B cell (primary cell): Measurements from ENCODE around the gene PCYOX1L. TPM values are rescaled to one million over a fixed set of nuclear protein-coding genes. Genes with fewer than 3 reads are reported as not detected.

Source experiments
- ATAC-seq: fragments of 200-7000 bp; cut with Tn5 transposase; one replicate; pipeline ENCODE4 v1.10.0; 2021; ENCODE audit warnings: low read depth, mild to moderate bottlenecking, moderate number of reproducible peaks, moderate library complexity
- CTCF ChIA-PET: fragments of 350-600 bp; sonication (Branson Sonifier 250); formaldehyde crosslinking; loops from one replicate; lab custom pipeline; 2021; ENCODE audit warnings: antibody characterized with exemption, inconsistent platforms; lab: Charles Lee
- POLR2A ChIA-PET: fragments of 350-600 bp; sonication (Branson Sonifier 250); formaldehyde crosslinking; loops from one replicate; lab custom pipeline; 2021; ENCODE audit warnings: antibody characterized with exemption; lab: Charles Lee
- DNase-seq: peaks from one replicate; pipeline ENCODE4 v3.0.0; 2013
- H2AFZ ChIP-seq: 2 replicates; pipeline ENCODE4 v1.6.1; 2012; ENCODE audit warnings: mild to moderate bottlenecking, low read depth, low read length; ENCODE audit not compliant: insufficient read depth, poor library complexity, severe bottlenecking
- H3K27ac ChIP-seq, 2 donors: 1 replicate in 1 of 2; 2 replicates in 1 of 2; pipeline ENCODE4 v1.5.1; 2012 to 2013; ENCODE audit warnings: low read length in 2 of 2, mild to moderate bottlenecking in 2 of 2, moderate library complexity in 1 of 2
- H3K27me3 ChIP-seq, 4 experiments: fragments of 200-600 bp in 1 of 4; sonication (generic) in 1 of 4; replicated peaks in 1 of 4; 1 replicate in 2 of 4; 2 replicates in 2 of 4; pipeline versions ENCODE4 v1.6.1 to v1.7.0; 2013 to 2016; ENCODE audit warnings: low read length in 3 of 4, mild to moderate bottlenecking in 2 of 4, mixed read lengths in 1 of 4, moderate library complexity in 1 of 4; ENCODE audit not compliant: insufficient read depth in 4 of 4, control insufficient read depth in 3 of 4; ENCODE audit errors: control extremely low read depth in 1 of 4
- H3K36me3 ChIP-seq, 2 experiments: replicated peaks in 1 of 2; 1 replicate in 1 of 2; 2 replicates in 1 of 2; pipeline versions ENCODE4 v1.6.1 to v1.7.1; 2013; ENCODE audit warnings: low read length in 1 of 2; ENCODE audit not compliant: insufficient read depth in 2 of 2, control insufficient read depth in 1 of 2; ENCODE audit errors: control extremely low read depth in 1 of 2, extremely low read depth in 1 of 2
- H3K4me1 ChIP-seq, 2 donors: fragments of 200-600 bp in 1 of 2; sonication (generic) in 1 of 2; 1 replicate in 1 of 2; 2 replicates in 1 of 2; pipeline versions ENCODE4 v1.5.1 to v1.6.1; 2013 to 2017; ENCODE audit warnings: low read length in 2 of 2; ENCODE audit not compliant: control insufficient read depth in 2 of 2, insufficient read depth in 2 of 2
- H3K4me2 ChIP-seq: replicated peaks from 2 replicates; pipeline ENCODE3; 2012; ENCODE audit warnings: mild to moderate bottlenecking, low read depth, low read length; ENCODE audit not compliant: poor library complexity, severe bottlenecking
- H3K4me3 ChIP-seq, 5 experiments: fragments of 200-600 bp in 1 of 5; sonication (generic) in 1 of 5; 1 replicate in 3 of 5; 2 replicates in 2 of 5; pipeline versions ENCODE4 v1.5.1 to v1.7.0; 2011 to 2016; ENCODE audit warnings: low read length in 4 of 5, mild to moderate bottlenecking in 4 of 5, low read depth in 2 of 5, control low read depth in 1 of 5, moderate library complexity in 1 of 5; ENCODE audit not compliant: insufficient read depth in 1 of 5; ENCODE audit errors: control extremely low read depth in 1 of 5, extremely low read depth in 1 of 5
- H3K79me2 ChIP-seq: fragments of 200-600 bp; sonication (generic); one replicate; pipeline ENCODE4 v1.6.0; 2016; ENCODE audit warnings: low read length; ENCODE audit not compliant: control insufficient read depth, insufficient read depth
- H3K9ac ChIP-seq: fragments of 200-600 bp; sonication (generic); 2 replicates; pipeline ENCODE4 v1.6.1; 2017; ENCODE audit warnings: mild to moderate bottlenecking, low read length, moderate library complexity
- H3K9me3 ChIP-seq, 3 donors: one replicate each; pipeline versions ENCODE4 v1.6.1 to v1.7.1; 2013; ENCODE audit warnings: low read length in 2 of 3; ENCODE audit not compliant: control insufficient read depth in 2 of 3, insufficient read depth in 1 of 3; ENCODE audit errors: control extremely low read depth in 1 of 3
- H4K20me1 ChIP-seq: 2 replicates; pipeline ENCODE4 v1.6.0; 2012; ENCODE audit warnings: mild to moderate bottlenecking, low read length; ENCODE audit not compliant: insufficient read depth, control insufficient read depth, poor library complexity, severe bottlenecking
- H3K27ac Mint-ChIP-seq: one replicate; pipeline ENCODE4 v1.8.0; 2021; ENCODE audit warnings: mixed read lengths
- H3K27me3 Mint-ChIP-seq: one replicate; pipeline ENCODE4 v1.8.0; 2021; ENCODE audit warnings: mixed read lengths
- H3K4me1 Mint-ChIP-seq: one replicate; pipeline ENCODE4 v1.8.0; 2021; ENCODE audit warnings: mixed read lengths
- H3K4me3 Mint-ChIP-seq: one replicate; pipeline ENCODE4 v1.8.0; 2021; ENCODE audit warnings: mixed read lengths
- H3K9me3 Mint-ChIP-seq: one replicate; pipeline ENCODE4 v1.8.0; 2022; ENCODE audit warnings: mixed read lengths; ENCODE audit not compliant: insufficient read depth
- CTCF ChIP-seq: fragments of 200-600 bp; IDR thresholded peaks from one replicate; pipeline ENCODE4 v1.8.0; 2022; ENCODE audit warnings: antibody characterized with exemption, mild to moderate bottlenecking
- EZH2 ChIP-seq: IDR thresholded peaks from 2 replicates; pipeline ENCODE4 v1.6.1; 2012; ENCODE audit warnings: borderline replicate concordance, low read depth, mild to moderate bottlenecking, moderate library complexity, low read length; ENCODE audit not compliant: insufficient read depth, poor library complexity, severe bottlenecking
- WGBS: methylation state at CpG from one replicate; pipeline ENCODE4 v1.1.5; 2013; ENCODE audit warnings: missing lambda C conversion rate; ENCODE audit not compliant: insufficient coverage; 5-methylcytosine and 5-hydroxymethylcytosine counted together
- intact Hi-C: fragments of 100-400 bp; cut with micrococcal nuclease; formaldehyde crosslinking; loops from one replicate; pipeline ENCODE4 v1.10.0; 2022
- polyA plus RNA-seq: library from polyadenylated mRNA; depleted of rRNA; stranded (reverse); fragments of >200 nt; gene quantifications from 2 replicates; pipeline ENCODE4 v1.2.3, GENCODE V29; 2012
- total RNA-seq, 2 donors: library from RNA; stranded (reverse); fragments of 120-200 nt in 1 of 2; gene quantifications; 1 replicate in 1 of 2; 2 replicates in 1 of 2; pipeline versions ENCODE4 v1.2.3 to v1.2.4, GENCODE V29; 2013 to 2022

Gene PCYOX1L
- total and polyA plus RNA-seq, 2 donors (not counting 1 experiment from before 2014, with no cell fraction given) = 11.7 to 19.4 TPM

GRCh38 chr5:149378241-149378820, 20.5 kb downstream of the PCYOX1L start:
- peaks cover 2% of the 10 kb centered on the region for H3K4me1 Mint-ChIP-seq
- Histone ChIP-seq H3K4me2 (no peak overlapping the region), H4K20me1 (no peaks in the 10 kb centered on the region), H3K36me3 (no peaks in the 10 kb centered on the region), H3K27ac (no peak overlapping the region), H3K79me2 (no peaks in the 10 kb centered on the region), H3K4me3 (no peak overlapping the region), H2AFZ (no peak overlapping the region), H3K9me3 (peaks cover 0 to 3% (median 0%) of the 10 kb centered on the region in 3 donors), H3K27me3 (no peaks in the 10 kb centered on the region), H3K4me1 (peaks cover 0 to 5% of the 10 kb centered on the region in 2 donors), H3K9ac (no peak overlapping the region)
- TF ChIP-seq CTCF (no peak), EZH2 (no peak)
- no peak overlapping the region for H3K27ac Mint-ChIP-seq
- 92% methylated on average over 4 of the region's 5 CpGs for WGBS
- H3K4me3 Mint-ChIP-seq = no peak overlapping the region
- intact Hi-C loops = no loop called here
- ChIA-PET POLR2A (no interaction called here), CTCF (interaction anchor here (1.3 to 7.8 kb wide), 2 partner anchors 183 to 186 kb away, joined by 4 to 67 read pairs; no protein-coding TSS in a partner anchor)
- H3K27me3 Mint-ChIP-seq = no peaks in the 10 kb centered on the region
- H3K9me3 Mint-ChIP-seq = no peaks in the 10 kb centered on the region
- ATAC-seq (no peak), DNase-seq (no peak)

GRCh38 chr5:149379177-149379761, 21.4 kb downstream of the PCYOX1L start, which contains the start of gene IL17B:
TSS of gene IL17B (minus strand) at chr5:149379292. CDS start at chr5:149379225, 67 bp downstream.
- no peak for DNase-seq
- Histone ChIP-seq H3K4me1 (peaks cover 0 to 5% of the 10 kb centered on the region in 2 donors), H4K20me1 (no peaks in the 10 kb centered on the region), H2AFZ (no peak within 1 kb of the TSS), H3K27me3 (no peaks in the 10 kb centered on the region), H3K9ac (no peak within 1 kb of the TSS), H3K79me2 (no peaks in the 10 kb centered on the region), H3K4me2 (no peak within 1 kb of the TSS), H3K27ac (no peak within 1 kb of the TSS), H3K4me3 (no peak within 1 kb of the TSS), H3K9me3 (peaks cover 0 to 3% (median 0%) of the 10 kb centered on the region in 3 donors), H3K36me3 (no peaks in the 10 kb centered on the region)
- Mint-ChIP-seq H3K4me1 (peaks cover 2% of the 10 kb centered on the region), H3K27me3 (no peaks in the 10 kb centered on the region), H3K9me3 (no peaks in the 10 kb centered on the region), H3K4me3 (no peak within 1 kb of the TSS), H3K27ac (no peak within 1 kb of the TSS)
- ATAC-seq = no peak
- ChIA-PET CTCF (interaction anchor here (1.0 to 7.8 kb wide), 3 partner anchors 140 to 185 kb away, joined by 4 to 67 read pairs (median 4); no protein-coding TSS in a partner anchor), POLR2A (no interaction called here)
- intact Hi-C loops = no loop called here
- TF ChIP-seq CTCF (no peak), EZH2 (no peak)
- WGBS = 89% methylated on average over 19 of the region's 22 CpGs
